ENCODE data around the gene GRIA4. TPM values are rescaled to one million over a fixed set of nuclear protein-coding genes. Genes with fewer than 3 reads are reported as not detected.

Gene GRIA4
- polyA plus RNA-seq, 1 donor from 2014 or later: 6.3 TPM

- no peak overlapping the region for H3K4me2 ChIP-seq (ENCODE audit: low read length)
- H3F3A ChIP-seq (ENCODE audit: insufficient read depth, low read length, poor library complexity, severe bottlenecking): no peaks in the 10 kb centered on the region
- H3K36me3 ChIP-seq (ENCODE audit: insufficient read depth, low read length): no peaks in the 10 kb centered on the region
- TF ChIP-seq TAF1 (IDR thresholded peaks at IDR 0.05; ENCODE audit: low read depth): no peak
- no peak for TF ChIP-seq RAD21 (conservative IDR thresholded peaks at IDR 0.05)
- TF ChIP-seq SMC3 (conservative IDR thresholded peaks at IDR 0.05; ENCODE audit: poor library complexity): no peak
- no peak for TF ChIP-seq EZH2 (IDR thresholded peaks at IDR 0.05; ENCODE audit: borderline replicate concordance, insufficient read depth, low read length, poor library complexity, severe bottlenecking)
- no peak for TF ChIP-seq EP300 (conservative IDR thresholded peaks at IDR 0.05; ENCODE audit: poor library complexity, severe bottlenecking)
- TF ChIP-seq CTCF (IDR thresholded peaks at IDR 0.05; ENCODE audit: poor library complexity, severe bottlenecking): no peak
- no peak for TF ChIP-seq MXI1 (conservative IDR thresholded peaks at IDR 0.05; ENCODE audit: poor library complexity, severe bottlenecking)
- no peak for TF ChIP-seq REST (IDR thresholded peaks at IDR 0.05; ENCODE audit: borderline replicate concordance)
- H3K27ac ChIP-seq (ENCODE audit: low read length): no peak overlapping the region
- H4K20me1 ChIP-seq (ENCODE audit: insufficient read depth): no peaks in the 10 kb centered on the region
- no peaks in the 10 kb centered on the region for H3K79me2 ChIP-seq (replicated peaks; ENCODE audit: insufficient read depth, low read length)
- H3K27me3 ChIP-seq (ENCODE audit: insufficient read depth, low read depth, low read length): no peaks in the 10 kb centered on the region
- H3K4me3 ChIP-seq (ENCODE audit: low read length): no peak overlapping the region
- no peaks in the 10 kb centered on the region for H3K9me3 ChIP-seq (ENCODE audit: low read length)
- no peak overlapping the region for H2AFZ ChIP-seq (ENCODE audit: low read depth, low read length)
- no peak overlapping the region for H3K9ac ChIP-seq (ENCODE audit: low read length)
- H3K9me2 ChIP-seq (ENCODE audit: insufficient read depth, low read length): no peaks in the 10 kb centered on the region
Measured at GRCh38 chr11:105642870-105643269, 33.0 kb downstream of the GRIA4 start.

GRCh38 chr11:105644839-105645573 lies 35.1 kb downstream of the GRIA4 start:
- Histone ChIP-seq H3F3A (ENCODE audit: insufficient read depth, low read length, poor library complexity, severe bottlenecking) (no peaks in the 10 kb centered on the region), H4K20me1 (ENCODE audit: insufficient read depth) (no peaks in the 10 kb centered on the region), H3K27me3 (ENCODE audit: insufficient read depth, low read depth, low read length) (no peaks in the 10 kb centered on the region), H3K9me2 (ENCODE audit: insufficient read depth, low read length) (no peaks in the 10 kb centered on the region), H3K79me2 (replicated peaks; ENCODE audit: insufficient read depth, low read length) (no peaks in the 10 kb centered on the region), H3K9ac (ENCODE audit: low read length) (no peak overlapping the region), H3K4me2 (ENCODE audit: low read length) (no peak overlapping the region), H3K27ac (ENCODE audit: low read length) (no peak overlapping the region), H3K36me3 (ENCODE audit: insufficient read depth, low read length) (no peaks in the 10 kb centered on the region), H3K4me3 (ENCODE audit: low read length) (no peak overlapping the region), H2AFZ (ENCODE audit: low read depth, low read length) (no peak overlapping the region), H3K9me3 (ENCODE audit: low read length) (no peaks in the 10 kb centered on the region)
- TF ChIP-seq CTCF (IDR thresholded peaks at IDR 0.05; ENCODE audit: poor library complexity, severe bottlenecking) (no peak), TAF1 (IDR thresholded peaks at IDR 0.05; ENCODE audit: low read depth) (no peak), REST (IDR thresholded peaks at IDR 0.05; ENCODE audit: borderline replicate concordance) (no peak), MXI1 (conservative IDR thresholded peaks at IDR 0.05; ENCODE audit: poor library complexity, severe bottlenecking) (no peak), EP300 (conservative IDR thresholded peaks at IDR 0.05; ENCODE audit: poor library complexity, severe bottlenecking) (no peak), RAD21 (conservative IDR thresholded peaks at IDR 0.05) (no peak), EZH2 (IDR thresholded peaks at IDR 0.05; ENCODE audit: borderline replicate concordance, insufficient read depth, low read length, poor library complexity, severe bottlenecking) (no peak), POLR2AphosphoS5 (IDR thresholded peaks at IDR 0.05) (no peak), SMC3 (conservative IDR thresholded peaks at IDR 0.05; ENCODE audit: poor library complexity) (no peak)

All from neural cell (in vitro differentiated cells).